Suppressor macrophage treated with lipopolysaccharide for 4 hours (primary cell): ENCODE data around the gene G3BP2.
"Not testable (repeated sequence)": the region's sequence is repeated elsewhere in the genome, so short reads cannot be mapped to it uniquely, and the experiment has no call there.

Experiments used
- DNase-seq: peaks from one replicate; pipeline ENCODE4 v3.0.0-alpha.2; 2020

G3BP2 gene

GRCh38 chr4:75673027-75673958 lies at the start of gene G3BP2:
G3BP2 (minus strand) TSS chr4:75673411; CDS start chr4:75662025, 11,386 bp downstream.
- peak; percentile 100 for DNase-seq

GRCh38 chr4:75722417-75722816 lies 49.2 kb upstream of the G3BP2 start:
- no peak for DNase-seq

- DNase-seq: no peak
Measured at GRCh38 chr4:75718529-75718928, 45.3 kb upstream of the G3BP2 start.

- no peak for DNase-seq
Measured at GRCh38 chr4:75717408-75717807, 44.2 kb upstream of the G3BP2 start.

- DNase-seq: not testable (repeated sequence)
Measured at GRCh38 chr4:75716054-75716453, 42.8 kb upstream of the G3BP2 start.

GRCh38 chr4:75715105-75715799 lies 42.0 kb upstream of the G3BP2 start:
- no peak for DNase-seq

GRCh38 chr4:75714704-75715103 lies 41.5 kb upstream of the G3BP2 start:
- DNase-seq: no peak

GRCh38 chr4:75714011-75714410 lies 40.8 kb upstream of the G3BP2 start:
- DNase-seq: no peak

- DNase-seq: peak; percentile 62
Measured at GRCh38 chr4:75710246-75710645, 37.0 kb upstream of the G3BP2 start.

- DNase-seq: peak; percentile 39
Measured at GRCh38 chr4:75708218-75708691, 35.0 kb upstream of the G3BP2 start.

- no peak for DNase-seq
Measured at GRCh38 chr4:75705198-75705977, 32.2 kb upstream of the G3BP2 start.

GRCh38 chr4:75702919-75703411 lies 29.8 kb upstream of the G3BP2 start:
- DNase-seq: no peak

GRCh38 chr4:75699299-75699698 lies 26.1 kb upstream of the G3BP2 start:
- peak; percentile 11 for DNase-seq

GRCh38 chr4:75698963-75699228 lies 25.7 kb upstream of the G3BP2 start:
- no peak for DNase-seq

GRCh38 chr4:75698162-75698962 lies 25.2 kb upstream of the G3BP2 start:
- peak; percentile 86 for DNase-seq

GRCh38 chr4:75696581-75696980 lies 23.4 kb upstream of the G3BP2 start:
- no peak for DNase-seq

GRCh38 chr4:75696071-75696470 lies 22.9 kb upstream of the G3BP2 start:
- no peak for DNase-seq

GRCh38 chr4:75692066-75692465 lies 18.9 kb upstream of the G3BP2 start:
- DNase-seq: not testable (repeated sequence)

- not testable (repeated sequence) for DNase-seq
Measured at GRCh38 chr4:75687125-75687524, 13.9 kb upstream of the G3BP2 start.

- no peak for DNase-seq
Measured at GRCh38 chr4:75686346-75686745, 13.1 kb upstream of the G3BP2 start.

GRCh38 chr4:75685546-75686189 lies 12.5 kb upstream of the G3BP2 start:
- DNase-seq: no peak
